ENCODE measurements around the gene PLA2G4F. TPM values are rescaled to one million over a fixed set of nuclear protein-coding genes. Genes with fewer than 3 reads are reported as not detected.

PLA2G4F gene
- total and polyA plus RNA-seq, 5 experiments from 2014 or later: 0.04 TPM; not detected in 4

DNA sequence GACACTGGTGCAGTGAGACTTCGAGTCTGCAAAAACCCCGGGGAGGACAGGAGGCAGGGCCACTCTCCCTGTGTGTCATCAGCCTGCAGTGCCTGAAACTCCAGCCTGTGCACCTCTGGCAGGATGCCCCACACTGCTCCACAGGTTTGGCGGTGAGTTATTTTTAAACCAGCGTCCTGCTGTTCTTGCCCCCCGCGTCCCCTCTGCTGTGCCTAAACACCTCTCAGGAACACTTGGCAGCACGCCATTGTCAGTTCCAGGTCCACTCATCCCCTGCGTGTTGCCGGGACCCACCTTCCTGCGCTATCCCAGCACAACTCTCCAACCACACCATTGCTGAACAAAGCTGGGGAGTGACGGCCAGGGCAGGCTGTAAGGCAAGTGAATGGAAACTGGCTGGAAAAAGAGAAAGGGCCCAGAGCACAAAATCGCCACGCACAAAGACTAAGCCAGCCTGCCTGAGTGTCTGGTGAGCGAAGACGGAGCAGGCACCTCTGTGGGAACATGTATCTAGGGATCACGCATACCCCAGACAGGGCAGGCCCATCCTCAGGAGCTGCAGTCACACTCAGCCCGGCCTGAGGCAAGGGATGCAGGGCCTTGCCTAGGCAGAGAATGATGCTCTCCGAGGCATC lies 3.1 kb upstream of the PLA2G4F start:
- peaks cover 0 to 2% (median 0%) of the 10 kb centered on the region in 4 donors for H3K4me1 Mint-ChIP-seq
- no peaks in the 10 kb centered on the region for H3K27me3 Mint-ChIP-seq
- POLR2A ChIA-PET: no interaction called here
- no peak overlapping the region for H3K4me3 Mint-ChIP-seq
- DNase-seq (no peak), ATAC-seq (no peak)
- no peaks in the 10 kb centered on the region for H3K9me3 Mint-ChIP-seq
- peak overlapping the region in 2 of 10 donors; percentile 11 to 82 for H3K27ac Mint-ChIP-seq
- H3K36me3 Mint-ChIP-seq: peaks cover 0 to 53% (median 17%) of the 10 kb centered on the region in 3 donors

DNA sequence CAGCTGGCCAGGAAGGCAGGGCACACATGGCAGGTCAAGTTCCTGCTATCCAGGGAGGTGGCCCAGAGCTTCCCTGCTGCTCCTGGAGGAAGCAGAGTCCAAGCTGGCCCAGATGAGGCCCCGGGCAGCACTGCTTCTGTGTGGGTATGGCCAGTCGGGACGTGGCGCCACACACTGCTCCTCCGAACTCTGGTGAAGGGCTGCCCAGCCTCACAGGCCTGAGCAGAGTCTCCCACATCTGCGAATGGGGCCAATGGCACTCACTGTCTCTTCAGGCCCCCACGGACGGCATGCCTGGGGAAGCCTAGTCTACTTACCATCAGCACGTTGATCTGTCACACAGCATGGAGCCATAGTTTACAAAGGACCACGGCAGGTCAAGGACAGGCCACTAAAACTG lies 2.5 kb upstream of the PLA2G4F start:
- ATAC-seq (no peak), DNase-seq (no peak)
- H3K27ac Mint-ChIP-seq: peak overlapping the region in 2 of 10 donors; percentile 11 to 27
- H3K9me3 Mint-ChIP-seq: no peaks in the 10 kb centered on the region
- no peak overlapping the region for H3K4me3 Mint-ChIP-seq
- peaks cover 0 to 47% (median 17%) of the 10 kb centered on the region in 3 donors for H3K36me3 Mint-ChIP-seq
- no peaks in the 10 kb centered on the region for H3K27me3 Mint-ChIP-seq
- H3K4me1 Mint-ChIP-seq: peaks cover 0 to 2% (median 0%) of the 10 kb centered on the region in 4 donors
- POLR2A ChIA-PET: no interaction called here

DNA sequence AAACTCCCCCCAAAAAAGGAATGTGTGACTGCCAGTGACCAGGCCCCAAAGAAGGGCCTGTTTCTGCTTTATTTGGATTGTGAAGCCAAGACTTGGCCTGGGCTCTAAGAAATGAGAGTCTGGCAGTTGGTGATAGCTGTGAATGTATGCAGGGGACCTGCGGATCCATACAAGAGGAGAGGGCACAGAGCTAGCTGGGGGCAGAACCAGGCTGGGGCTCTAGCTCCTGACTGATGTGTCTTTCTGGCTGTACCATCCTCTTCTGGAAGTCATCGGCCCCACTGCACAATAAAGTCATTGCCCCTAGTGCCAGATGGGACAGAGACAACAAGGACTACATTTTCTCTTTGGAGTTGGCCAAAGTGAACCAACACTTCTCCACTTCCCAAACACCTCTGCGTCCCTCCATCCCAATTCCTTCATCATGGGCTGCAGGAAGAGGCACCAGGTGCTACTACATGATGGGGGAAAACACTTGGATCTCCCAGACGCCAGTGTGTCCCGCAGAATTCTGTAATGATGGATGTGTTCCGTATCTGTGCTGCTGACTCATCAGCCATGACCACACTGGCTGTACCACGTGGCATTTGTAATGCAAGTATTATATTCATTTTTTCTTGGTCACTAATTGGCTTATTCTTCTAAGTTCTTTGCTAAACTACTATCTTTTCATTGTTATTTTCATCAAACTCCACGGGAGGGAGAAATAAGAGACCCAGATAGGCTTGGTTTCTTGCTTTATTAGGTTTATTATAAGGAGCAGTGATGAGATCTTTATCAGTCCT lies 1.7 kb upstream of the PLA2G4F start:
- Mint-ChIP-seq H3K27me3 (no peaks in the 10 kb centered on the region), H3K36me3 (peaks cover 0 to 39% (median 12%) of the 10 kb centered on the region in 3 donors), H3K4me3 (no peak overlapping the region), H3K27ac (peak overlapping the region in 3 of 10 donors; percentile 29 to 73 (median 40)), H3K9me3 (no peaks in the 10 kb centered on the region), H3K4me1 (peaks cover 0 to 2% (median 0%) of the 10 kb centered on the region in 4 donors)
- POLR2A ChIA-PET: no interaction called here
- ATAC-seq (no peak), DNase-seq (no peak)

DNA sequence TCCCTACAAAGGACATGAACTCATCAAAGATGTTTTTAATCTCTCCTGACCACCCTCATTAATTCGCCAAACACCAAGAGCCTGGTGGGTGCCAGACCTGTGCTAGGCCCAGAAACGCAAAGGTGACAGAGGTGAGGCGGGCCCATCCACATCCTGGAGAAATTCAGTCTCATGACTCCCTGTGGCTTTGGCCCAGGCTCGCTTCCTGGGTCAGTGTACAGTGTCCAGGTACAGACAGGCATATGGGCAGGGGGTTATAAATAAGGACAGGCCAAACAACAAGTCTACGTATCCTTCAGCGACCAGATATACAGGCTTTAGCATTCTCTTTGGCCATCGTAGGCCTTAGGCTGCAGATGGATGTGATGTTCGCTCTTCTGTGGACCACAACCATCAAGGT lies 945 bp upstream of the PLA2G4F start:
- Mint-ChIP-seq H3K9me3 (no peaks in the 10 kb centered on the region), H3K27ac (peak overlapping the region in 2 of 10 donors; percentile 73 to 79), H3K27me3 (no peaks in the 10 kb centered on the region), H3K4me3 (no peak overlapping the region), H3K4me1 (peaks cover 0 to 2% (median 0%) of the 10 kb centered on the region in 4 donors), H3K36me3 (peaks cover 0 to 31% (median 6%) of the 10 kb centered on the region in 3 donors)
- DNase-seq: no peak
- POLR2A ChIA-PET: no interaction called here
- no peak for ATAC-seq

DNA sequence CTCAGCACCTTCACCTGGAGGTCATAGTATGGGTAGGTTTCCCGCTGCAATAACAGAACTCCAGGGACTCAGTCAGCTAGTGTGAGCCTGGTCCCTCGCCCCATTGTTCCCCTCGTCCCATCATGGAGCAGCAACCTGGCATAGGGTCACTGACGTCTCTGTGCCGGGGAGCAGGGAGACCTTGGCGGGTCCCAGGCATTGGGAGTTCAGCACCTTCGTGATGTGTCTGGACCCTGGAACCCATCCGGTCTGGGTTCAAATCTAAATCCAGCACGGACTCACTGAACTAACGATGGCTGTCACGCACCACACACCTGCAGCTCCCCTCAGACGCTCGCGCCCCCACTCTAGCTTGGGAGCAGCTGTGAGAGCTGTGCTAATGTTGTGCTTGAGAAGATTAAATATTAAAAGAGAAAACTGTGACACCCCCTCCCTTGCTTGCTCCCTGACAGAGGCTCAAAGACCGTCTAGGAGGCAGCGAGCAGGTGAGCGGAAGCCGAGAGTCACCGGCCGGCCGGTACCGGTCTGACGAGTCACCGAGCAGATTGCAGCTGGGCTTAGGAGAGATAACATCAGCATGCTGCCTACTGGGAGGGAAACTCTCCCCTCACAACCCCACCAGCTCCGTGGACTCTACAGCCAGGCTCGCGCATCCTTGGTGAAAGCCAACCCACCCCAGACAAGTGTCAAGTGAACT lies 742 bp downstream of the PLA2G4F start:
- Mint-ChIP-seq H3K27ac (peak overlapping the region in 1 of 10 donors; percentile 56), H3K36me3 (peaks cover 0 to 18% (median 8%) of the 10 kb centered on the region in 3 donors), H3K4me3 (no peak overlapping the region), H3K4me1 (peaks cover 0 to 4% (median 0%) of the 10 kb centered on the region in 4 donors), H3K27me3 (no peaks in the 10 kb centered on the region), H3K9me3 (no peaks in the 10 kb centered on the region)
- ATAC-seq (no peak), DNase-seq (no peak)
- POLR2A ChIA-PET: no interaction called here

DNA sequence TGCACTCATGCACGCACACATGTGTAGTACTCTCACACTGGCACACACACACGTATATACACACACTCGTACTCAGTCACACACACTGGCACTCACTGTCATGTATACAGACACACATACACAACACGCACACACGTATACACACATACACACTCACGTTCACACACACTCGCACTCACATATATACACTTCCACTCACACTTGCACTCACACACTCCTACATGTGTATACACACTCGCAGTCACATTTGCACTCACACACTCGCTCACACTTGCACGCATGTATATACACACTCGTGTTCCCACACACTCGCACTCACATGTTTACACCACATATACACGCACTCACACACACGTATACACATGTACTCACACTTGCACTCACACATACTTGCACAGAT lies 1.5 kb downstream of the PLA2G4F start:
- ATAC-seq: no peak
- POLR2A ChIA-PET: no interaction called here
- peaks cover 0 to 4% (median 0%) of the 10 kb centered on the region in 4 donors for H3K4me1 Mint-ChIP-seq
- H3K27me3 Mint-ChIP-seq: no peaks in the 10 kb centered on the region
- no peaks in the 10 kb centered on the region for H3K9me3 Mint-ChIP-seq
- H3K27ac Mint-ChIP-seq: peak overlapping the region in 3 of 10 donors; percentile 1 to 6 (median 6)
- no peak overlapping the region for H3K4me3 Mint-ChIP-seq
- DNase-seq: no peak
- peaks cover 0 to 12% (median 8%) of the 10 kb centered on the region in 3 donors for H3K36me3 Mint-ChIP-seq

DNA sequence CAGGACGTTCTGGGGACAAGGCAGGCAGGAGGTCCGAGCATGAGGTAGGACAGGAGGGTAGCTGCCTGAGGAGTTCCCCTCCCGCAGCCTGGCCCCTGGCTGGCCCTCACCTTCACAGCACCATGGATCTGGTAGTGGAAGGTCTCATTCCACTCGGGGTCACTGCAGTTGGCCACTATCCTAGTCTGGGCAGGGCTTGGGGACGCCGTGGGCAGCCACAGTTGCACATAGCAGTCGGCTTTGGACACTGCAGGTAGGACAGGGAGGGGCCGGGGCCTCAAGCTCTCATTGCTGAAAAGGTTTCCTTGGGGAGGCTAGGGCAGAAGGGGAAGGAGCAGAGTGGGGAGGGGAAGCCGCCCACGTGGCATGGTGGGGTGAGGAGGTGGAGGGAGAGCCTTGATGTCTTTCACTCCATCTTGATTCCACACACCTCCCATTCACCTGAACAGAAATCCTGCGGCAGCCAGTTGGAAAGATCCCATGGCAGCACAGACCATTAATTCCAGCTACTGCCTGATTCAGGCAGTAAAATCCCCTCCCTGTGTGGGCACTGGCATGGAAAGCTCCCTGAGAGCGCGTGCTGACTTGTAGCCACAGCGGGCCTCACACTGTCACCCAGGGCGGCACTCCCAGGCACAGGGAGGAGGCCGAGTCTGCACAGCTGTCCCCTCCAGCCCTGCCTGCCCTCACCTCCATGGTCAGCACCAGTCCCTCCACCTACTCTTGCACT lies 2.1 kb downstream of the PLA2G4F start:
- POLR2A ChIA-PET: no interaction called here
- H3K27me3 Mint-ChIP-seq: no peaks in the 10 kb centered on the region
- ATAC-seq: no peak
- H3K4me3 Mint-ChIP-seq: no peak overlapping the region
- H3K27ac Mint-ChIP-seq: no peak overlapping the region
- no peak for DNase-seq
- peaks cover 0 to 4% (median 0%) of the 10 kb centered on the region in 4 donors for H3K4me1 Mint-ChIP-seq
- peaks cover 0 to 6% (median 2%) of the 10 kb centered on the region in 3 donors for H3K36me3 Mint-ChIP-seq
- no peaks in the 10 kb centered on the region for H3K9me3 Mint-ChIP-seq

DNA sequence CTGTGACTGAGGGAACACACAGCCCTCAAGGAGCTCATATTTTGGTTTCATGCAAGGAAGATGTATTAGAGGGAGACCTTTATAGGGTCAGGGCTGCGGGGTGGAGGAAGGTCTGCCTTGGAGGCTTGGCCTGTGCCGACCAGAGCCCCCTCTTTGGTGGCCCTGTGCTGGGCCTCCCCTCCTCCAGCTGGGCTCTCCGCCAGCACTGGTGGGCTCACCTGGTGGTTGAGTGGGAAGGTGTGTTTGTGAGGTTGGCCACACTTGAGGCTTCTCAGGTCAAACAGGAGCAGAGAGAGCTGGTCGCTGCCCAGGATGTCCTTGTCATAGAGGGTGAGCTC lies 2.6 kb downstream of the PLA2G4F start:
- ATAC-seq (no peak), DNase-seq (no peak)
- H3K4me1 Mint-ChIP-seq: peaks cover 0 to 4% (median 0%) of the 10 kb centered on the region in 4 donors
- H3K27me3 Mint-ChIP-seq: no peaks in the 10 kb centered on the region
- H3K9me3 Mint-ChIP-seq: no peaks in the 10 kb centered on the region
- POLR2A ChIA-PET: no interaction called here
- no peak overlapping the region for H3K4me3 Mint-ChIP-seq
- H3K27ac Mint-ChIP-seq: no peak overlapping the region
- peaks cover 0 to 4% (median 2%) of the 10 kb centered on the region in 3 donors for H3K36me3 Mint-ChIP-seq

DNA sequence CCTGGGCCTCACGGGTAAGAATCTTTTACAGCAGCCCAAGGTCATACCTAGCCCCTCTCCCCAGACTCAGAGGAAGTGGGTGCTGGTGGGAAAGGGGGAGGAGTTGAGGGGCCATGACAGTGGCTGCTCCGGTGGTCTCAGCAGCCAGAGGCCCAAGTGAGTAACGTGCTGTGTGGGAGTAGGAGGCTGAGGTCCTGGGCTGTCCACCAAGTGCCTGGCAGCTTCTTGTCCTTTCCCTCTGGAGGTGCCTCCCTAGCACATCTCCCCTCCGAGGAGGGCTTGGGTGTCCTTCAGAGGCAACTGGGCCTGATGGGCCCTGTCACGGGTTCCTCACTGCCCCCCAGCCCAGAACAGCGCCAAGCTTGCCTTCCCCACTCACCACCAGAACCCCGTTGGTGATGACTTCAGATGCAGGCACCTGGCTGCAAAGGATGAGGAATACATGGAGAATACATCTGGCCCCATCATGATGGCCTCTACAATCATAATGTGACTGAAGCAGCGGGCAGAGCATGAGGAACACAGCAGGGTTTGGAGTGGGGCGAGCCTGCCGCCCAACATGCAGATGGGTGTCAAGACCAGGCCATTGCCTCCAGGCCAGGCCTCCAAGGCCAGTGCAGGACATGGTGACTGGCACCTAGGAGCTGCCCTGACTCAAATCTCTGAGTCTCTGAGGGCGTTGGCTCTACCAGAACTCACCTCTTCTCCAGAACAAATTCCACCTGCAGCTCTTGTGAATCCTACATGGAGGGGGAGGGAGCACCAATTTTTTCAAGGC lies 3.3 kb downstream of the PLA2G4F start:
- Mint-ChIP-seq H3K4me3 (no peak overlapping the region), H3K4me1 (peaks cover 0 to 4% (median 0%) of the 10 kb centered on the region in 4 donors), H3K27ac (no peak overlapping the region), H3K27me3 (no peaks in the 10 kb centered on the region), H3K9me3 (no peaks in the 10 kb centered on the region), H3K36me3 (peaks cover 0 to 2% (median 0%) of the 10 kb centered on the region in 3 donors)
- ATAC-seq: no peak
- no peak for DNase-seq
- POLR2A ChIA-PET: no interaction called here

DNA sequence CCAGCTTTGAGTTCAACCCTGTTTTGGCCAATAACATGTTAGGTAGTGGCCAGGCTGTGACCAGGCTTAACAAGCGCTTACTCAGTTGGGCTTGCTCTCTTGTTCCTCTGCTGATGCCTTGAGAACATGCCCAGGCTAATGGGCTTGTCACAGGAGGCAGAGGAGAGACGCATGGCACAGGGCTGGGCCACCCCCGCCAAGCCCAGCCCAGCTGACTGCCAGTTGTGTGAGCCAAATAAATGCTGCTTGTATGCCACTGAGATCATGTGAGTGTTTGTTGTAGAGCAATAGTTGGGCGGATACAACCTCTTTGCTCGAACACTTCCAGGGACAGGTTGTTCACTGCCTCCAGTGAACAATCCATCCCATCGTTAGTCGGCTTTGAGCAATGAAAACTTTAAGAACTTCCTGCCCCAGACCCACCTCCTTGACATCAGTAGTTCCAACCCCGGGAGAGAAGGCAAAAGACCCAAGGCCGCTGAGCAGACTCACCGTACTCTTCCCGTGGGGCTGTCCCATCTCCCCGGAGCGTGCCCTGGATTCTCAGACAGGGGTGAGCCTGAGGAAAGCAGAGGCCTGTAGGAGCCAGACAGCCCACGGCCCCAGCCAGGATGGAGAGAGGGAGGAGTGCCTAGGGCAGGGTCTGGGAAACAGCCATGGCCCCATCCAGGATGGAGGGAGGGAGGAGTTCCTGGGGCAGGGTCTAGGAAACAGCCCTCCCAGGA lies 4.1 kb downstream of the PLA2G4F start:
- Mint-ChIP-seq H3K27ac (no peak overlapping the region), H3K27me3 (no peaks in the 10 kb centered on the region), H3K4me3 (no peak overlapping the region), H3K36me3 (peaks cover 0 to 2% (median 0%) of the 10 kb centered on the region in 3 donors), H3K4me1 (peaks cover 0 to 4% (median 0%) of the 10 kb centered on the region in 4 donors), H3K9me3 (no peaks in the 10 kb centered on the region)
- POLR2A ChIA-PET: no interaction called here
- no peak for DNase-seq
- ATAC-seq: no peak

DNA sequence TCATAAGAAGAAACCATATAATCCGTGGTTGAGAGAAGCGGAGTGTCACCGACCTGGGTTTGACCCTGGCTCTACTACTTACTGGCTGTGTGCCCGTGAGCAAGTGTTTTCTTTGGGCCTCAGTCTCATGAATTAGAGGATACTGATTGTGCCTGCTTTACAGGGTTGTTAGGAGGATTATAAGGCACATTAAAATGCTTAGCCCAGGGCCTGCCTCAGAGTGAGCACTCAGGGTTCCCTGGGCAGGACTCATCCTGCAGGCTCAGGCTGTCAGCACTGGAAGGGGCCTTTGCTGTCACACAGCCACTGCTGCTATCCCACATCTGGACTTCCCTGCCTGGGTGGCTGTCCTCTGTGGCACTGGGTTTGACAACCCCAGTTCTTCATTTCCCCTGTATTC lies 4.7 kb downstream of the PLA2G4F start:
- POLR2A ChIA-PET: no interaction called here
- ATAC-seq (no peak), DNase-seq (no peak)
- Mint-ChIP-seq H3K9me3 (no peaks in the 10 kb centered on the region), H3K36me3 (peaks cover 0 to 2% (median 0%) of the 10 kb centered on the region in 3 donors), H3K27me3 (no peaks in the 10 kb centered on the region), H3K4me3 (no peak overlapping the region), H3K4me1 (peaks cover 0 to 4% (median 0%) of the 10 kb centered on the region in 4 donors), H3K27ac (no peak overlapping the region)

Measured in naive thymus-derived CD8-positive, alpha-beta T cell (primary cell).